Erythroblast (primary cell): ENCODE results near the gene NHLH1.

Source experiments
- DNase-seq, 2 experiments: peaks; one replicate each; lab custom pipeline; 2025; lab: John Stamatoyannopoulos, UW
- GATA1 ChIP-seq: IDR thresholded peaks from 2 replicates; pipeline ENCODE4 v1.6.1; 2011; ENCODE audit warnings: low read depth, mild to moderate bottlenecking, control low read depth, low read length, moderate library complexity
- POLR2A ChIP-seq: IDR thresholded peaks from 2 replicates; pipeline ENCODE4 v1.6.1; 2011; ENCODE audit warnings: mild to moderate bottlenecking, low read length

NHLH1 gene

GRCh38 chr1:160363010-160363409 is 3.9 kb upstream of the NHLH1 start:
- no peak for DNase-seq
- TF ChIP-seq GATA1: no peak
- TF ChIP-seq POLR2A: no peak

GRCh38 chr1:160363951-160364735 is 2.7 kb upstream of the NHLH1 start:
- DNase-seq: no peak
- TF ChIP-seq POLR2A (no peak), GATA1 (no peak)

DNA sequence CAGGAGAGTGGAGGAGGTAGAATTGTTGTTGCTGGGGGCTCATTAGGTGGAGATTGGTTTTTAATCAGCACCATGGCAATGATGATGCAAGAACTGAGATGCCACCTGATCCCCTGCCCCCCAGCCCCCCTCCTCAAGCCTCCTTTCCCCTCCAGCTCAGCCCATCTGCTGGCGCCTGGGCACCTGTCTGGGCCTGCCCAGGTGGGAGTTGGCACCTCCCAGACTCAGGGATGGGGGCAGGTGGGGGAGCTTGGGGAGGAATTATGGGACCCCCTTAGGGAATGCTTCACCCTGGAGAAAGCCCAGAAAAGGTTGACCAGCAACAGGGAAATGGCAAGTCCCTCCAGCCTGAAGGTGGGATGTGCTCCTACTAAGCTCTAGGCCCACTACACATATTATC is 1.5 kb upstream of the NHLH1 start:
- DNase-seq: no peak
- no peak for TF ChIP-seq POLR2A
- no peak for TF ChIP-seq GATA1

- TF ChIP-seq POLR2A (no peak), GATA1 (no peak)
- DNase-seq: no peak
Observed at GRCh38 chr1:160367516-160367900, 637 bp downstream of the NHLH1 start.

- DNase-seq: peak; percentile 51 to 71
- TF ChIP-seq GATA1 (no peak), POLR2A (no peak)
Observed at GRCh38 chr1:160367934-160368923, 1.4 kb downstream of the NHLH1 start.

DNA sequence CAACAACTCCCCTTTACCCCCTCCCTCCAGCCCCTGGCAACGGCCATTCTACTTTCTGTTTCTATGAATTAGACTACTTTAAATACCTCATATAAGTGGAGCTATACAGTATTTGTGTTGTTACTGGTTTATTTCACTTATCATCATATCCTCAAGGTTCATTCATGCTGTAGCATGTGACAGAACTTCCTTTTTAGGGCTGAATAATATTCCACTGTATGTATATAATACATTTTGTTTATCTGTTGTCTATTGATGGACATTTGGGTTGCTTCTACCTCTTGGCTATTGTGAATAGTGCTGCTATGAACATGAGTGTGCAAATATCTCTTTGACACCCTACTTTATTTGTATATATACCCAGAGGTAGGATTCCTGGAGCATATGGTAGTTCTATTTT is 2.2 kb downstream of the NHLH1 start:
- DNase-seq: no peak
- TF ChIP-seq GATA1 (no peak), POLR2A (no peak)

GRCh38 chr1:160370561-160371345 is 3.9 kb downstream of the NHLH1 start:
- TF ChIP-seq GATA1 (no peak), POLR2A (no peak)
- DNase-seq: no peak

DNA sequence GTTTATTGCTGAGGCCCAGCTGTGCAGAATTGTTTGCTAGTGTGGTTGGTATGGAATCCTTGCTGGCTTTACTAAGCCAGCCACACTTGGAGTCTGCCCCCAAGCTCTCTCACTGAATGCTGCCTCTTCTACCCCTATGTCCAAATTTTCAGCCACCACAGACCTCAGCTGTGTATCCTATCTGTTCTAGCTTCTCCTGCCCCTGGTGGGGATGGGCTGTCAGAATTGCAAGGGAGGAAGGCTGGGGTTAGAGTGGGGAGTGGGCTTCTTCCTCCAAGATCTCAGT is 4.4 kb downstream of the NHLH1 start:
- no peak for TF ChIP-seq GATA1
- TF ChIP-seq POLR2A: no peak
- DNase-seq: no peak

DNA sequence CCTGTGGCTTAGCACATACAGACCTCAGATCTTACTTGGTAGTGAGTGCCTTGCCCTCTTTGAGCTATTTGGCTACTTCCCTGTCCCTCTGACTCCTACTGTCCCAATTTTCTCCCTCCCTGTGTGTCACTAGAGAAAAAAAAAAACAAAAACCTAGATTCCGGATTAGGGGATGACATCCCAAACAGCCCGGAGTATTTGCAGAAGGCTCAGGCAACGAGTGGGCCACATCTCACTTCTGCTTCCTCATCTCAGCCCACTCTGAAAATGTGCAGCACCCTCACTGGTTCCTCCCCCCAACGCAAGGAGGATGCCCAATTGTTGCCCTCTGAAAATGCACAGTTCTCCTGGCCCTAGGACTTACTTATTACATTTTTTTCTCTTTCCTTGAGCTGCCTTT is 4.9 kb downstream of the NHLH1 start:
- TF ChIP-seq GATA1: no peak
- no peak for TF ChIP-seq POLR2A
- DNase-seq: no peak

GRCh38 chr1:160373696-160374095 is 6.8 kb downstream of the NHLH1 start:
- no peak for DNase-seq
- TF ChIP-seq POLR2A (no peak), GATA1 (no peak)

DNA sequence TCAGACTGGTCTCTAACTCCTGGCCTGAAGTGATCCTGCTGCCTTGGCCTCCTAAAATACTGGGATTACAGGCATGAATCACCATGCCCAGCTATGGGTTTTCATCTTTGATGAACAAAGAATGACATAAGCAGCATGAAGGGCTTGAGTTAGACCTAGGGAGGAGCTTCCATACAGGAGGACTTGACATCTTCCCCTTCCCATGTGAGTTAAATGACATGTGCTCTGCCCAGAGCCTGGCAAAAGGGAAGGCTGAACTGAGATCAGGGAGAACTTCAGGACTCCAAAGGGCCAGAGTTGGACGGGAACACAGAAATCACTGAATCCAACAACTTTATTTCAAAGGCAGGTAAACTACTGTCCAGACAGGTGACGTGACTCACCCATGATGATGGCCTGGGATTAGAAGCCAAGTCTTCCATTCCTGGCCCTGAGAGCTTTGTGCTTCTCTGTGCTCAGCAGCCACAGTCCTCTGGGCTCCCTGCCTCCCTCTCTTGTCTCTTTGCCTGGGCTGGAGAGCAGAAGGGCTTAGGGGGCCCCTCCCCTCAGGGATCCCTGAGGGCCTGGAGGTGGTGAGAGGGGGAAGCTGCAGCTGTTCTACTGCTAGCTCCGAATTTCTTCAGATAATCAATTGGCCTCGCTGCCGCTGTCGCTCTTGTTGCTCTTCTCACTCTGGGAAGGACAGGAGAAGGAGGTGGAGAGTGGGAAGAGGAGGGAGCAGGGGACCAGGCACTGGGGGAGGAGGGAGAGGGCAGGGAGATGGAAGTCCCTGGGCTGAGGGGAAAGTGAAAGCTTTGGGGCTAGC is 7.6 kb downstream of the NHLH1 start:
- no peak for DNase-seq
- TF ChIP-seq GATA1 (no peak), POLR2A (no peak)

GRCh38 chr1:160375788-160376524 is 9.1 kb downstream of the NHLH1 start:
- peak; percentile 17 to 30 for DNase-seq
- no peak for TF ChIP-seq GATA1
- TF ChIP-seq POLR2A: no peak
